K562 (cell line): Measurements from ENCODE around the gene PGAP2. TPM values are rescaled to one million over a fixed set of nuclear protein-coding genes. Genes with fewer than 3 reads are reported as not detected.

Source experiments
- ATF1 ChIP-seq, 2 experiments: fragments of 450-650 bp in 1 of 2; IDR thresholded peaks; 2 replicates each; pipeline ENCODE4 v1.6.1; 2016; ENCODE audit warnings: missing compliant biosample characterization in 1 of 2, missing genetic modification characterization in 1 of 2
- CREBBP ChIP-seq: IDR thresholded peaks from one replicate; pipeline ENCODE4 v1.6.1; 2012; ENCODE audit warnings: low read depth, mild to moderate bottlenecking, control low read depth, inconsistent platforms, low read length
- DACH1 ChIP-seq: fragments of 450-650 bp; IDR thresholded peaks from 2 replicates; pipeline ENCODE4 v1.6.1; 2018; ENCODE audit not compliant: partially characterized antibody
- DNMT1 ChIP-seq: fragments of 450-650 bp; IDR thresholded peaks from 2 replicates; pipeline ENCODE4 v1.6.1; 2016; ENCODE audit warnings: antibody characterized with exemption, mild to moderate bottlenecking
- ELF1 ChIP-seq: fragments of 200-800 bp; sonication (Bioruptor generic); IDR thresholded peaks from 2 replicates; pipeline ENCODE4 v1.6.1; 2016; ENCODE audit warnings: missing genetic modification characterization, missing compliant biosample characterization
- ESRRB ChIP-seq: fragments of 250-450 bp; sonication (Bioruptor Pico); IDR thresholded peaks from 2 replicates; pipeline ENCODE4 v1.5.0; 2020; ENCODE audit warnings: mild to moderate bottlenecking, moderate library complexity, borderline replicate concordance
- MEF2A ChIP-seq: IDR thresholded peaks from 2 replicates; pipeline ENCODE4 v1.6.1; 2011; ENCODE audit warnings: low read depth, mild to moderate bottlenecking, low read length, moderate library complexity; ENCODE audit not compliant: control insufficient read depth
- RBFOX2 ChIP-seq: fragments of 200-400 bp; formaldehyde crosslinking; IDR thresholded peaks from 2 replicates; pipeline ENCODE4 v1.6.1; 2017; ENCODE audit warnings: low read depth, mild to moderate bottlenecking, low read length, moderate library complexity
- RFX1 ChIP-seq: fragments of 450-650 bp; IDR thresholded peaks from 2 replicates; pipeline ENCODE4 v1.6.1; 2016; ENCODE audit warnings: mild to moderate bottlenecking, moderate library complexity
- SMARCA4 ChIP-seq: fragments of 450-650 bp; IDR thresholded peaks from 2 replicates; pipeline ENCODE4 v1.6.1; 2016
- SMARCA5 ChIP-seq: fragments of 450-650 bp; IDR thresholded peaks from 2 replicates; pipeline ENCODE4 v1.6.1; 2016
- TBP ChIP-seq: optimal IDR thresholded peaks from 2 replicates; pipeline ENCODE3; 2011; ENCODE audit warnings: low read depth, low read length, improper control_type of control experiment
- TOE1 ChIP-seq, 2 experiments: fragments of 450-650 bp in 1 of 2; sonication (generic) in 1 of 2; formaldehyde crosslinking in 1 of 2; IDR thresholded peaks; 2 replicates each; pipeline versions ENCODE4 v1.7.1 to v1.8.0; 2016 to 2022; ENCODE audit warnings: borderline replicate concordance in 2 of 2, mild to moderate bottlenecking in 2 of 2, antibody characterized with exemption in 1 of 2, inconsistent platforms in 1 of 2, low read depth in 1 of 2, missing genetic modification reagents in 1 of 2, moderate library complexity in 1 of 2
- ZNF507 ChIP-seq: conservative IDR thresholded peaks from 2 replicates; pipeline ENCODE4 v1.6.1; 2017; ENCODE audit warnings: missing genetic modification characterization, missing compliant biosample characterization
- ZNF551 ChIP-seq: fragments of 250-450 bp; sonication (Bioruptor Pico); IDR thresholded peaks from 2 replicates; pipeline ENCODE4 v1.5.0; 2021; ENCODE audit warnings: mild to moderate bottlenecking, moderate library complexity
- ZNF584 ChIP-seq: fragments of 200-800 bp; sonication (Bioruptor generic); IDR thresholded peaks from 2 replicates; pipeline ENCODE4 v1.6.1; 2016; ENCODE audit warnings: low read depth, mild to moderate bottlenecking, missing genetic modification characterization, missing compliant biosample characterization
- polyA plus RNA-seq, 8 experiments: library from polyadenylated mRNA; depleted of rRNA in 4 of 8; stranded (reverse) in 5 of 8; unstranded in 3 of 8; fragments of >200 nt; fragmentation: Nextera tagmentation in 2 of 8; fragmentation: Illumina TruSeq in 1 of 8; extraction: Ambion mirVana in 2 of 8; extraction: Trizol in 1 of 8; gene quantifications; 2 replicates each; pipeline versions ENCODE4 v1.2.1 to v1.2.3, GENCODE V29; 2011 to 2014; ENCODE audit warnings: inconsistent platforms in 1 of 8, missing spikeins in 1 of 8
- total RNA-seq, 7 experiments: library from RNA; depleted of rRNA in 6 of 7; stranded (reverse); fragments of >200 nt in 6 of 7; fragmentation: Illumina TruSeq in 2 of 7; extraction: Trizol in 2 of 7; gene quantifications; 2 replicates each; pipeline versions ENCODE4 v1.2.1 to v1.2.3, GENCODE V29; 2011 to 2021; ENCODE audit warnings: low replicate concordance in 1 of 7
- TF ChIP-seq, protein P1 (sequence below), 2 experiments: IDR thresholded peaks in 1 of 2; conservative IDR thresholded peaks in 1 of 2; 2 replicates each; pipeline ENCODE4 v1.6.1; 2016; ENCODE audit warnings: low read depth in 2 of 2, mild to moderate bottlenecking in 1 of 2, missing compliant biosample characterization in 1 of 2, missing genetic modification characterization in 1 of 2, moderate library complexity in 1 of 2
- TF ChIP-seq, protein P2 (sequence below): fragments of 450-650 bp; IDR thresholded peaks from 2 replicates; pipeline ENCODE4 v1.6.1; 2016; ENCODE audit warnings: antibody characterized with exemption

Gene PGAP2
- total and polyA plus RNA-seq, 9 of the 15 experiments (the other 6 are each of a cell fraction or from before 2014, with no cell fraction given): 17.9 to 47.2 (median 33.7) TPM

DNA sequence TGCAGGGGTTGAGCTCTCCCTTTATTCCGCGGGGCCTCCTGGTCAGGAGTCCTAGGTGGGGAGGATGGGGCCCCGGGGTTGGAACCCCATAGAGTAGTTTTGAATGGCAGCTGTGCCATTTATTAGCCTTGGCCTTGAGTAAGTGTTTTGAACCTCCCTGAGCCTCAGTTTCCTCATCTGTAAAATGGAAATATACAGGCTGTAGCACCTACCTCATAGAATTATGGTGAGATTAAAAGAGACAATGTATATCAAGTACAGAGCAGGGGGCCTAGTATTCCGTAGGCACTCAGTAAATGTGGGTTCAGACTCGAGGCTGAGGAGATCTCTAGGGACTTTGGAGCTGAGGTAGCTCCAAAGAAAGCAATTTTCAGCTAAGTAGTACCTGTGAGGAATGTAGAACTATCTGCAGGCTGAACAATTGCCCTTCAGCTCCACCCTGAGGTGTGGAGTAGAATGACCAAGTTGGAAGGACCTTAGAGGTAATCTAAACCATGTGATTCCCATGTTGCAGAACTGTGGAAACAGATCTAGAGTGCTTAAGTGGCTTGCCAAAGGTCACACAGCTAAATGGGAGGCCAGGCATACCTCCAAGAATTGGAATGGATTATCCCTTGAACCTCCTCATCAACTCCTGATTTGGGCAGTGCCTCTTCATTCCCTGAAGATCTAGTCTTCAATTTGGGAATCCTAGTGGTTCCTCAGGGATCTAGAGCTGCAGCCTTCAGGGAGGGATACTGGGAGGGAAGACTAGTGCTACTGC lies 682 bp downstream of the PGAP2 start (continued):
- TF ChIP-seq ATF1 (CRISPR knock-in tag; IDR thresholded peaks at IDR 0.05): no peak
- no peak for TF ChIP-seq ATF1 (tag; IDR thresholded peaks at IDR 0.05)
- TF ChIP-seq DNMT1: no peak
- no peak for TF ChIP-seq ZNF507 (tag)
- TF ChIP-seq, protein P1, sequence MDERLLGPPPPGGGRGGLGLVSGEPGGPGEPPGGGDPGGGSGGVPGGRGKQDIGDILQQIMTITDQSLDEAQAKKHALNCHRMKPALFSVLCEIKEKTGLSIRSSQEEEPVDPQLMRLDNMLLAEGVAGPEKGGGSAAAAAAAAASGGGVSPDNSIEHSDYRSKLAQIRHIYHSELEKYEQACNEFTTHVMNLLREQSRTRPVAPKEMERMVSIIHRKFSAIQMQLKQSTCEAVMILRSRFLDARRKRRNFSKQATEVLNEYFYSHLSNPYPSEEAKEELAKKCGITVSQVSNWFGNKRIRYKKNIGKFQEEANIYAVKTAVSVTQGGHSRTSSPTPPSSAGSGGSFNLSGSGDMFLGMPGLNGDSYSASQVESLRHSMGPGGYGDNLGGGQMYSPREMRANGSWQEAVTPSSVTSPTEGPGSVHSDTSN (CRISPR knock-in tag; IDR thresholded peaks at IDR 0.05; ENCODE audit: low read depth): no peak
- TF ChIP-seq, protein P1 (tag; conservative IDR thresholded peaks at IDR 0.05; ENCODE audit: low read depth): no peak
- no peak for TF ChIP-seq RBFOX2
- TF ChIP-seq ZNF584: no peak
- TF ChIP-seq MEF2A: no peak
- TF ChIP-seq, protein P2, sequence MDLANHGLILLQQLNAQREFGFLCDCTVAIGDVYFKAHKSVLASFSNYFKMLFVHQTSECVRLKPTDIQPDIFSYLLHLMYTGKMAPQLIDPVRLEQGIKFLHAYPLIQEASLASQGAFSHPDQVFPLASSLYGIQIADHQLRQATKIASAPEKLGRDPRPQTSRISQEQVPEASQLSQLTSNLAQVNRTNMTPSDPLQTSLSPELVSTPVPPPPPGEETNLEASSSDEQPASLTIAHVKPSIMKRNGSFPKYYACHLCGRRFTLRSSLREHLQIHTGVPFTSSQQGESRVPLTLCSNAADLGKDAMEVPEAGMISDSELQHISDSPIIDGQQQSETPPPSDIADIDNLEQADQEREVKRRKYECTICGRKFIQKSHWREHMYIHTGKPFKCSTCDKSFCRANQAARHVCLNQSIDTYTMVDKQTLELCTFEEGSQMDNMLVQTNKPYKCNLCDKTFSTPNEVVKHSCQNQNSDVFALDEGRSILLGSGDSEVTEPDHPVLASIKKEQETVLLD: no peak; the same call in 1 of the 2 replicates
- TF ChIP-seq DACH1: no peak
- no peak for TF ChIP-seq ELF1 (tag)
- peak; percentile 41; the same call in 1 of the 2 replicates for TF ChIP-seq SMARCA5
- no peak for TF ChIP-seq ESRRB (CRISPR knock-in tag)
- no peak for TF ChIP-seq TOE1 (IDR thresholded peaks at IDR 0.05; ENCODE audit: borderline replicate concordance)
- peak; percentile 62; the same call in 1 of the 2 replicates for TF ChIP-seq TOE1 (CRISPR knock-in tag; IDR thresholded peaks at IDR 0.05; ENCODE audit: borderline replicate concordance, low read depth)
- TF ChIP-seq ZNF551 (CRISPR knock-in tag): no peak
- no peak for TF ChIP-seq RFX1
- peak; percentile 59 for TF ChIP-seq SMARCA4
- TF ChIP-seq TBP: peak; percentile 2
- TF ChIP-seq CREBBP: no peak
